ENCODE measurements around the gene LNPK. TPM values are rescaled to one million over a fixed set of nuclear protein-coding genes. Genes with fewer than 3 reads are reported as not detected.

Gene LNPK
- total and polyA plus RNA-seq, 2 of the 4 experiments (the other 2 are of a cell fraction) = 18.7 to 48.6 TPM

GRCh38 chr2:175887776-175888175 is 114.3 kb downstream of the LNPK start:
- dilution Hi-C loops (cut with HindIII; ENCODE audit: low sequenced_read_pairs, unreplicated experiment) = no loop called here
- no peaks in the 10 kb centered on the region for H3K9me1 ChIP-seq (ENCODE audit: insufficient read depth, low read length)
- H3K9me3 ChIP-seq (ENCODE audit: control insufficient read depth, insufficient read depth, low read length) = no peaks in the 10 kb centered on the region
- intact Hi-C loops (cut with micrococcal nuclease) = no loop called here
- no peak overlapping the region for H4K8ac ChIP-seq (ENCODE audit: low read depth in 2 of 2, low read length in 2 of 2)
- ATAC-seq (ENCODE audit: low read depth) (no peak), DNase-seq (no peak)
- in situ Hi-C loops (cut with MboI; ENCODE audit: low sequenced_read_pairs) = no loop called here
- H3K4me1 ChIP-seq (ENCODE audit: control insufficient read depth, insufficient read depth, low read length) = no peaks in the 10 kb centered on the region
- no peak overlapping the region for H2AFZ ChIP-seq (replicated peaks; ENCODE audit: low read length, poor library complexity)
- no peaks in the 10 kb centered on the region for H3K36me3 ChIP-seq (ENCODE audit: control insufficient read depth, insufficient read depth, low read length)
- no peaks in the 10 kb centered on the region for H4K20me1 ChIP-seq (ENCODE audit: insufficient read depth, low read length)
- ChIA-PET CTCF (no interaction called here), POLR2A (ENCODE audit: unreplicated experiment) (no interaction called here)
- H2BK5ac ChIP-seq (ENCODE audit: low read depth, low read length, poor library complexity, severe bottlenecking) = no peak overlapping the region
- TF ChIP-seq RFX5 (IDR thresholded peaks at IDR 0.05; ENCODE audit: low read depth, low read length) (no peak), NFE2L2 (IDR thresholded peaks at IDR 0.05; ENCODE audit: low read depth, low read length) (no peak)
- H3K27ac ChIP-seq (ENCODE audit: insufficient read depth, low read length) = no peak overlapping the region
- H2BK15ac ChIP-seq (ENCODE audit: low read depth, low read length) = no peak overlapping the region
- no peak overlapping the region for H2BK20ac ChIP-seq (ENCODE audit: low read depth, low read length)
- no peak overlapping the region for H3K4ac ChIP-seq (ENCODE audit: low read depth, low read length)
- H4K91ac ChIP-seq (ENCODE audit: insufficient read depth, low read depth, low read length) = no peak overlapping the region
- no peak overlapping the region for H3K23ac ChIP-seq (ENCODE audit: low read depth, low read length)
- WGBS, 2 experiments (ENCODE audit: extremely low coverage in 2 of 2, insufficient read length in 1 of 2) = no CpG with 5 or more reads among the region's 2 CpGs
- no peak overlapping the region for H3K4me3 ChIP-seq (ENCODE audit: insufficient read depth, low read depth, low read length)
- no peak overlapping the region for H3K14ac ChIP-seq (replicated peaks; ENCODE audit: low read depth, low read length)
- H3K79me1 ChIP-seq (ENCODE audit: low read depth in 1 of 2, low read length in 2 of 2) = no peaks in the 10 kb centered on the region
- no TSS peak for BruUV-seq (replicated peaks)
- no peak overlapping the region for H3K9ac ChIP-seq (ENCODE audit: low read depth, low read length)
- H3K27me3 ChIP-seq (ENCODE audit: control insufficient read depth, insufficient read depth, low read length) = peaks cover 7% of the 10 kb centered on the region
- no peak overlapping the region for H2BK120ac ChIP-seq (ENCODE audit: low read depth, low read length)
- H2AK5ac ChIP-seq (ENCODE audit: low read depth, low read length) = no peak overlapping the region
- no peak overlapping the region for H3K4me2 ChIP-seq (ENCODE audit: low read depth, low read length)
- H2AK9ac ChIP-seq (replicated peaks; ENCODE audit: low read depth, low read length, poor library complexity) = no peak overlapping the region
- no peak overlapping the region for H3K56ac ChIP-seq (ENCODE audit: extremely low read depth, insufficient read depth, low read length)
- H4K5ac ChIP-seq (ENCODE audit: low read depth, low read length) = no peak overlapping the region
- no peak overlapping the region for H3K18ac ChIP-seq (ENCODE audit: low read depth, low read length)
